RPMI7951 (cell line): ENCODE measurements around the gene MAP4. TPM values are rescaled to one million over a fixed set of nuclear protein-coding genes. Genes with fewer than 3 reads are reported as not detected.
"Not testable (repeated sequence)": the region's sequence is repeated elsewhere in the genome, so short reads cannot be mapped to it uniquely, and the experiment has no call there.

ENCODE experiments used
- DNase-seq: peaks from one replicate; pipeline ENCODE4 v3.0.0-alpha.2; 2012; ENCODE audit warnings: low read depth
- total RNA-seq: library from RNA; depleted of rRNA; stranded (reverse); fragments of >200 nt; shearing (Covaris generic); gene quantifications from 2 replicates; pipeline ENCODE4 v1.2.3, GENCODE V29; 2014; rRNA removed

The MAP4 gene
- 97.6 and 99.2 TPM in 2 replicates for total RNA-seq

GRCh38 chr3:48016301-48016973, at the start of gene MAP4:
Gene MAP4 (minus strand): TSS chr3:48016416. CDS start chr3:47998860, 17,556 bp downstream.
- peak; percentile 22 for DNase-seq

GRCh38 chr3:48065035-48065434, 48.8 kb upstream of the MAP4 start:
- no peak for DNase-seq

GRCh38 chr3:48064292-48064829, 48.1 kb upstream of the MAP4 start:
- peak; percentile 20 for DNase-seq

- DNase-seq: not testable (repeated sequence)
These were observed 45.4 kb upstream of the MAP4 start for GRCh38 chr3:48061586-48061985.

GRCh38 chr3:48058091-48058490, 41.9 kb upstream of the MAP4 start:
- no peak for DNase-seq

GRCh38 chr3:48057521-48057920, 41.3 kb upstream of the MAP4 start:
- DNase-seq: no peak

GRCh38 chr3:48047841-48048464, 31.7 kb upstream of the MAP4 start:
- DNase-seq: peak; percentile 31

- no peak for DNase-seq
These were observed 26.0 kb upstream of the MAP4 start for GRCh38 chr3:48042071-48042760.

GRCh38 chr3:48039487-48040190, 23.4 kb upstream of the MAP4 start:
- DNase-seq: peak; percentile 90

- peak; percentile 42 for DNase-seq
These were observed 22.8 kb upstream of the MAP4 start for GRCh38 chr3:48038971-48039481.

GRCh38 chr3:48034000-48034516, 17.8 kb upstream of the MAP4 start:
- DNase-seq: peak; percentile 85

- DNase-seq: no peak
These were observed 14.0 kb upstream of the MAP4 start for GRCh38 chr3:48030188-48030587.

- no peak for DNase-seq
These were observed 11.0 kb upstream of the MAP4 start for GRCh38 chr3:48026951-48027908.

GRCh38 chr3:48026098-48026497, 9.9 kb upstream of the MAP4 start:
- no peak for DNase-seq

GRCh38 chr3:48024401-48024800, 8.2 kb upstream of the MAP4 start:
- peak; percentile 38 for DNase-seq

GRCh38 chr3:48023377-48023776, 7.2 kb upstream of the MAP4 start:
- DNase-seq: no peak

GRCh38 chr3:48022178-48022577, 6.0 kb upstream of the MAP4 start:
- no peak for DNase-seq

- DNase-seq: peak; percentile 58
These were observed 2.6 kb upstream of the MAP4 start for GRCh38 chr3:48018841-48019240.

GRCh38 chr3:48015431-48016180, 610 bp downstream of the MAP4 start:
- no peak for DNase-seq

GRCh38 chr3:48014358-48014757, 1.9 kb downstream of the MAP4 start:
- DNase-seq: no peak
